GM12801 (cell line): ENCODE measurements around the gene GREM1.

Experiments used
- TF ChIP-seq, protein P1 (sequence below): IDR thresholded peaks from one replicate; pipeline ENCODE4 v1.5.1; 2011; ENCODE audit warnings: control low read depth; ENCODE audit not compliant: insufficient read length; ENCODE audit errors: extremely low read depth

GREM1 gene

DNA sequence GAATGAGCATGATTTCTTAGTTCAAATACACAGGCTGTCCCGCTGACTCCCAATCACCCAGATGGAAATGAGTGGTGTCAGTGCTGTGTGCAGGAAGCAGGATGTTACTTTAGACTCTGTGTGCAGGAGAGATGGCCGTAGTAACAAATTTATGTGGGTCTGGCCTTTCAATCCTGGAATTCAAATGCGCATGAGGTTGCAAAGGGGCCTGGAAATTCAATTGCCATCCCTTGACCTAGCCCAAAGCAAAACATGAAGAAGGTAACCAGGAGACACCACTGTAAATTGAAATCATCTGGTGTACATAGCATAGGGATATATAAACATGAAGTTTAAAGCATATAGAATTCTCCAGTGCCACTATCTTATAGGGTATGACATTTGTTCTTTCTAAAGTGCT, 33.2 kb downstream of the GREM1 start:
- TF ChIP-seq, protein P1, sequence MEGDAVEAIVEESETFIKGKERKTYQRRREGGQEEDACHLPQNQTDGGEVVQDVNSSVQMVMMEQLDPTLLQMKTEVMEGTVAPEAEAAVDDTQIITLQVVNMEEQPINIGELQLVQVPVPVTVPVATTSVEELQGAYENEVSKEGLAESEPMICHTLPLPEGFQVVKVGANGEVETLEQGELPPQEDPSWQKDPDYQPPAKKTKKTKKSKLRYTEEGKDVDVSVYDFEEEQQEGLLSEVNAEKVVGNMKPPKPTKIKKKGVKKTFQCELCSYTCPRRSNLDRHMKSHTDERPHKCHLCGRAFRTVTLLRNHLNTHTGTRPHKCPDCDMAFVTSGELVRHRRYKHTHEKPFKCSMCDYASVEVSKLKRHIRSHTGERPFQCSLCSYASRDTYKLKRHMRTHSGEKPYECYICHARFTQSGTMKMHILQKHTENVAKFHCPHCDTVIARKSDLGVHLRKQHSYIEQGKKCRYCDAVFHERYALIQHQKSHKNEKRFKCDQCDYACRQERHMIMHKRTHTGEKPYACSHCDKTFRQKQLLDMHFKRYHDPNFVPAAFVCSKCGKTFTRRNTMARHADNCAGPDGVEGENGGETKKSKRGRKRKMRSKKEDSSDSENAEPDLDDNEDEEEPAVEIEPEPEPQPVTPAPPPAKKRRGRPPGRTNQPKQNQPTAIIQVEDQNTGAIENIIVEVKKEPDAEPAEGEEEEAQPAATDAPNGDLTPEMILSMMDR = no peak

DNA sequence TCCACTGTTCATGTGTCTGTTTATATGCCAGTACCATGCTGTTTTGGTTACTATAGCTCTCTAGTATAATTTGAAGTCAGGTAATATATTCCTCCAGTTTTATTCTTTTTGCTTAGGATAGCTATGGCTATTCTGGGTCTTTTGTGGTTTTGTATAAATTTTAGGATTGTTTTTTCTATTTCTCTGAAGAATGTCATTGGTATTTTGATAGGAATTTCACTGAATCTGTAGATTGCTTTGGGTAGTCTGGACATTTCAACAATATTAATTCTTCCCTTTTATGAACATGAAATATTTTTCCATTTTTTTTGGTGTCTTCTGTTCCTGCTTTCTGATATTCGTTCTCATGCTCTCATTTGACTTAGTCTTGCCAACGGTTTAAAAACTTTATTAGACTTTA, 39.6 kb downstream of the GREM1 start:
- TF ChIP-seq, protein P1 = no peak

DNA sequence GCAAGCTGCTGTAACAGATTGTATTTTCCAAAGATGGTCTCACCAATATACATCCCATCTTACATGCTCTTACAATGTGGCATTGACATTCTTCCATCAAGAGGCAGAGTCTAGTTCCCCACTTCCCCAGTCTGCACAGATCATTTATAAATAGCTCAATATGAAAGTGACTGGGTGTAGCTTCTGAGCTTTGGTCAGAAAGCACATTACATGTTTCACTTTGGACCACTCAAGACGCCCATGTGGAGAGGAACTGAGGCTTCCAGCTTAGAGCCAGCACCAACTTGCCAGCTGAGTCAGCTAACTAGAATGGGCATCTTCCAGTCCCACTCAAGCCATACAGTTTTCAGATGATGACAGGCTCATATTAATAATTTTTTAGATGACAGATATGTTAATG, 45.5 kb downstream of the GREM1 start:
- TF ChIP-seq, protein P1 = no peak

DNA sequence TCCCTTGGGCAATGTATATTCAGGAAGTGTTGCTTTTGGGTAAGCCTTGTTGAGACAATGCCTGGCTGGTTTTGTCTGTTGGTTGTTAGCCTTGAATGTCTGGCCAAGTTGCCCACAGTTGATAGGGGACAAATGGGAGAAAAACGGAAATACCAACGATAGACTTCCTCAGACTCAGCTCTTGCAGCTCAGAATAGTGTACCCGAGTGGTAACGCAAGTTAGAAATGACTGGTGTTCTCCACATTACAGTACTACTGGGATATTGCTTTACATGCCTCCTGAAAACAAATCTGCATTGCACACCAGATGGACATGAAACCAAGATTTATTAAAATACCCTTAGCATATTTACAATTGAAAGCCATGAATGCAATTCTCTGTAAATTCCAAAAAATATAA, 47.4 kb downstream of the GREM1 start:
- TF ChIP-seq, protein P1 = no peak

DNA sequence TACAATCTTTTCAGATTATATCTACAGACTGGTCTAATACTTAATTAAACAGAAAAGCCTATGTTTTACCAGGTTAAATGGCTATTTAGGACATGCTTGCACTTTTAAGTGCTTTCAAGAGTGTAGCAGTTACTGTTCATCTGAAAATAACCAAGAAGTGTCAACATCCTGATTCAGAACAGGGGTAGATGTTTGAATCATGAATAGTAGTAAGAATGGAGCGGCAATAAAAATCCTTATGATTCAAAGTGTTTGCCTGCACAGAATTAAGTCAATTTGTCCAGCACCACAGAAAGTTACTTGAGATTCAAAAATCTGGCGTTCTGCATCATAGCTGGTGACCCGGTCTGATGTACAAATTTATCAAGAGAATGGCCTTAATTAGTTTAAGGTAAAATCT, 48.3 kb downstream of the GREM1 start:
- TF ChIP-seq, protein P1 = no peak

DNA sequence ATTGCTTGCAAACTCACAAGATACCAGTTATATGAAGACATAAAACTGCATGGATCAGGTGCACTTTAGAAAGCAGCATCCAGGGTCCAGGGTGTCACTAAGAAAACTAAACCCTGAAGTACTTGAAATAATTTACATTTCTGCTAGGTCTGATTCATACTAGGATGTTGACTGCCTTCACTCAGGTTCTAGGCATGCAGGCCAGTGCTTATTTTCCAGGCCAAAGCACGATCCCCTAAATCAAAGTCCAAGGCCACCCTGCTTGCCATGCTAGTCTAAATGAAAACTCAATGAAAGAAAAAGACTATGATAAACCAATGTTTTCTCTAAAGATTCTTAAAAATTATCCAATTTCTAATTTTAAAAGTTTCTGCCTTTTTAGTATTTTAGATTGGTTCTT, 49.4 kb downstream of the GREM1 start:
- TF ChIP-seq, protein P1 = no peak

DNA sequence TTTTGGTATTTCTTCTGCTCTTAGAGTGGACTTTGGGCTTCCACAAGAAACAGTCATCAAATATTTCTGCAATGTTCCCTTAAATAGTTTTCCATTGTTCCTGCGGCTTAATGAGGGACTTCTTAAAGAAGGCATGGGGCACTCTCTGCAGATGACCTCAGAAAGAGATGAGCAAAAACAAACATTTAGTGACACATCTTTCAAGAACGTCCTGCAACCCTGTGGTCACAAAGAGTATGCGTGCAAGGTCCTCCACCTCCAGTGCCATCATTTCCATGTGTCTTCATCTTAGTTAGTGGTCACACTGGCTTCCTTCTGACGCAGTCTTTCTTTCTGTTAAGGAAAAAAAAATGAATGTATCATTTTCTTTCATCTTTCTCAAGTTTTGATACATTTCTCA, 56.2 kb downstream of the GREM1 start:
- TF ChIP-seq, protein P1 = no peak

DNA sequence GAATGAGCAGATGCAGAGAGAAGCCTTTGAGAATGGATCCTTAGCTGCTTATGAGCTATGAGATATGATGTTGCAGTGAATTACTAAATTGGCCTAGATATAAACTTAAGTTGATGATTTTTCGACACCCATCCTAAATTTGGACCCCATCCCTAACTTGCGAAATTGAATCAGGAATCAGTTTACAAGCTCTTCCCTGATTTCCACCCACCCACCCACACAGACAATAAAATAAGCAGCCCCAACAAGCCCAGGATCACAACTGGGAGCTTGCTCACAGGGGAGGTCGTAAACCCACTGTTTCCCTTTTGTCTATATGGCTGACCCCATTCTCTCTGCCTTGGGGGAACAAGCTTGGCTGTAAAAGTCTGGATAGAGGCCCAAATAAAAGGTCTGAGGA, 57.3 kb downstream of the GREM1 start:
- TF ChIP-seq, protein P1 = no peak
